GM12891 (cell line): ENCODE results near the gene TCF25.

Experiments
- PAX5 ChIP-seq: IDR thresholded peaks from 2 replicates; pipeline ENCODE4 v1.6.1; 2011; ENCODE audit warnings: low read length, moderate library complexity, mild to moderate bottlenecking; ENCODE audit not compliant: insufficient read depth, severe bottlenecking
- POLR2A ChIP-seq: IDR thresholded peaks from 2 replicates; pipeline ENCODE4 v1.6.1; 2011; ENCODE audit warnings: low read depth, low read length, control low read depth
- POLR2AphosphoS5 ChIP-seq: IDR thresholded peaks from 2 replicates; pipeline ENCODE4 v1.6.1; 2011; ENCODE audit warnings: low read depth, low read length, control low read depth
- POU2F2 ChIP-seq: IDR thresholded peaks from 2 replicates; pipeline ENCODE4 v1.6.1; 2011; ENCODE audit warnings: low read depth, mild to moderate bottlenecking, control low read depth, low read length, moderate library complexity
- SPI1 ChIP-seq: IDR thresholded peaks from 2 replicates; pipeline ENCODE4 v1.6.1; 2011; ENCODE audit warnings: low read depth, low read length, control low read depth
- TAF1 ChIP-seq: IDR thresholded peaks from 2 replicates; pipeline ENCODE4 v1.6.1; 2011; ENCODE audit warnings: low read depth, low read length, control low read depth

- TF ChIP-seq TAF1 (no peak), POLR2A (no peak), POLR2AphosphoS5 (no peak), SPI1 (no peak), PAX5 (no peak), POU2F2 (no peak)
Observed at GRCh38 chr16:89949756-89950155, 76.4 kb downstream of the TCF25 start.
